ENCODE results near the gene MED10. TPM values are rescaled to one million over a fixed set of nuclear protein-coding genes. Genes with fewer than 3 reads are reported as not detected.

Gene MED10
- polyA plus RNA-seq, 1 of the 3 experiments (the other 2 are of a cell fraction), result 75.9 TPM

DNA sequence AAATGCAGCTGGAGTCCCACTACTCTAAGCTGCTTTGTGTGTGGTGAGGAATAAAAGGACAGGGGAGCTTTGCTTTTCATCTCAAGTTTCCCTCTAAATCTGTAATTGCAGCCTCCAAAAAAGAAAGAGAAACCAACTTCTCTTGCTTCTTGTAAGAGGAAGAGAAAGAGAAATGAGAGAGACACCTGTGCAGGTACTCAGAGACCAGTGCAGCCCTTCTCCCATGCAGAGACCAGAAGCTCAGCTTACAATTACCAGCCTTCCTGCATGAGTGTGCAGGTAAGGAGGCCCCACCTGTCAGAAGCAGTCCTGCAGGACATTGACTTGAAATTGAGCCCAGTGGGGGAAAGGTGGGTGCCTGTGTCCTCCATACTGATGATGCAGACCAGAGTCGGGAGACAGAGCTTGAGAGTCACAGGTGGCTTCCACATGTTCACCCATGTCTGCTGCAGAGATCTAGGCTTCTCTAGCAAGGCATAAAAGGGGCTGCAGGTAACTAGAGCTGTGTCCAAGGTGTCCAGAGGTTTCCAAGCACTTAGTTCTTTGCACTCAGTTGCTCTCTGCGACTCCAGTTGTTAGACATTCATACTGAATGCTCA lies 15.3 kb upstream of the MED10 start:
- no peak overlapping the region for H3K4me2 ChIP-seq
- no peaks in the 10 kb centered on the region for H3K9me2 ChIP-seq
- H3K4me3 ChIP-seq (ENCODE audit: low read depth in 2 of 2, low read length in 1 of 2), result no peak overlapping the region
- H3K9ac ChIP-seq, result no peak overlapping the region
- 44% methylated on average over 1 of the region's 2 CpGs for WGBS (ENCODE audit: low lambda C conversion rate)
- no peaks in the 10 kb centered on the region; the same call in 1 of the 2 replicates for H3K27me3 ChIP-seq (ENCODE audit: insufficient read depth)
- no peak for DNase-seq
- no peaks in the 10 kb centered on the region for H4K20me1 ChIP-seq (ENCODE audit: insufficient read depth)
- H3K9me3 ChIP-seq, result no peaks in the 10 kb centered on the region
- no peaks in the 10 kb centered on the region; a peak in 1 of 4 replicates for H3K4me1 ChIP-seq (ENCODE audit: control insufficient read depth in 1 of 2, insufficient read depth in 2 of 2, low read depth in 1 of 2, low read length in 1 of 2)
- H2AFZ ChIP-seq (ENCODE audit: low read depth), result no peak overlapping the region
- no peak for TF ChIP-seq TCF12 (IDR thresholded peaks at IDR 0.05)
- TF ChIP-seq GATA2 (CRISPR knock-in tag; IDR thresholded peaks at IDR 0.05), result no peak
- TF ChIP-seq, protein P1, sequence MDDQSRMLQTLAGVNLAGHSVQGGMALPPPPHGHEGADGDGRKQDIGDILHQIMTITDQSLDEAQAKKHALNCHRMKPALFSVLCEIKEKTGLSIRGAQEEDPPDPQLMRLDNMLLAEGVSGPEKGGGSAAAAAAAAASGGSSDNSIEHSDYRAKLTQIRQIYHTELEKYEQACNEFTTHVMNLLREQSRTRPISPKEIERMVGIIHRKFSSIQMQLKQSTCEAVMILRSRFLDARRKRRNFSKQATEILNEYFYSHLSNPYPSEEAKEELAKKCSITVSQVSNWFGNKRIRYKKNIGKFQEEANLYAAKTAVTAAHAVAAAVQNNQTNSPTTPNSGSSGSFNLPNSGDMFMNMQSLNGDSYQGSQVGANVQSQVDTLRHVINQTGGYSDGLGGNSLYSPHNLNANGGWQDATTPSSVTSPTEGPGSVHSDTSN (IDR thresholded peaks at IDR 0.05), result no peak
- no peak for TF ChIP-seq POLR2AphosphoS5 (IDR thresholded peaks at IDR 0.05; ENCODE audit: low read depth, low read length)
- TF ChIP-seq TEAD4 (IDR thresholded peaks at IDR 0.05; ENCODE audit: borderline replicate concordance, insufficient read depth), result no peak
- TF ChIP-seq RXRA (IDR thresholded peaks at IDR 0.05; ENCODE audit: borderline replicate concordance, low read depth), result no peak
- no peak for TF ChIP-seq NFIC (IDR thresholded peaks at IDR 0.05; ENCODE audit: borderline replicate concordance)
- TF ChIP-seq SMC3 (IDR thresholded peaks at IDR 0.05; ENCODE audit: low read depth, low read length), result no peak
- TF ChIP-seq EP300 (IDR thresholded peaks at IDR 0.05; ENCODE audit: borderline replicate concordance in 1 of 2, low read depth in 1 of 2, low read length in 1 of 2), result no peak
- TF ChIP-seq FOXJ3 (CRISPR knock-in tag; IDR thresholded peaks at IDR 0.05), result no peak
- TF ChIP-seq, protein P2, sequence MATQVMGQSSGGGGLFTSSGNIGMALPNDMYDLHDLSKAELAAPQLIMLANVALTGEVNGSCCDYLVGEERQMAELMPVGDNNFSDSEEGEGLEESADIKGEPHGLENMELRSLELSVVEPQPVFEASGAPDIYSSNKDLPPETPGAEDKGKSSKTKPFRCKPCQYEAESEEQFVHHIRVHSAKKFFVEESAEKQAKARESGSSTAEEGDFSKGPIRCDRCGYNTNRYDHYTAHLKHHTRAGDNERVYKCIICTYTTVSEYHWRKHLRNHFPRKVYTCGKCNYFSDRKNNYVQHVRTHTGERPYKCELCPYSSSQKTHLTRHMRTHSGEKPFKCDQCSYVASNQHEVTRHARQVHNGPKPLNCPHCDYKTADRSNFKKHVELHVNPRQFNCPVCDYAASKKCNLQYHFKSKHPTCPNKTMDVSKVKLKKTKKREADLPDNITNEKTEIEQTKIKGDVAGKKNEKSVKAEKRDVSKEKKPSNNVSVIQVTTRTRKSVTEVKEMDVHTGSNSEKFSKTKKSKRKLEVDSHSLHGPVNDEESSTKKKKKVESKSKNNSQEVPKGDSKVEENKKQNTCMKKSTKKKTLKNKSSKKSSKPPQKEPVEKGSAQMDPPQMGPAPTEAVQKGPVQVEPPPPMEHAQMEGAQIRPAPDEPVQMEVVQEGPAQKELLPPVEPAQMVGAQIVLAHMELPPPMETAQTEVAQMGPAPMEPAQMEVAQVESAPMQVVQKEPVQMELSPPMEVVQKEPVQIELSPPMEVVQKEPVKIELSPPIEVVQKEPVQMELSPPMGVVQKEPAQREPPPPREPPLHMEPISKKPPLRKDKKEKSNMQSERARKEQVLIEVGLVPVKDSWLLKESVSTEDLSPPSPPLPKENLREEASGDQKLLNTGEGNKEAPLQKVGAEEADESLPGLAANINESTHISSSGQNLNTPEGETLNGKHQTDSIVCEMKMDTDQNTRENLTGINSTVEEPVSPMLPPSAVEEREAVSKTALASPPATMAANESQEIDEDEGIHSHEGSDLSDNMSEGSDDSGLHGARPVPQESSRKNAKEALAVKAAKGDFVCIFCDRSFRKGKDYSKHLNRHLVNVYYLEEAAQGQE (IDR thresholded peaks at IDR 0.05; ENCODE audit: low read depth, low read length), result no peak
- TF ChIP-seq RFX5 (IDR thresholded peaks at IDR 0.05; ENCODE audit: low read length), result no peak
- TF ChIP-seq, protein P3, sequence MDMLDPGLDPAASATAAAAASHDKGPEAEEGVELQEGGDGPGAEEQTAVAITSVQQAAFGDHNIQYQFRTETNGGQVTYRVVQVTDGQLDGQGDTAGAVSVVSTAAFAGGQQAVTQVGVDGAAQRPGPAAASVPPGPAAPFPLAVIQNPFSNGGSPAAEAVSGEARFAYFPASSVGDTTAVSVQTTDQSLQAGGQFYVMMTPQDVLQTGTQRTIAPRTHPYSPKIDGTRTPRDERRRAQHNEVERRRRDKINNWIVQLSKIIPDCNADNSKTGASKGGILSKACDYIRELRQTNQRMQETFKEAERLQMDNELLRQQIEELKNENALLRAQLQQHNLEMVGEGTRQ (IDR thresholded peaks at IDR 0.05; ENCODE audit: borderline replicate concordance, low read depth, low read length), result no peak
- H3K79me2 ChIP-seq (ENCODE audit: insufficient read depth), result no peaks in the 10 kb centered on the region
- H3F3A ChIP-seq (replicated peaks; ENCODE audit: insufficient read depth), result no peaks in the 10 kb centered on the region
- no peaks in the 10 kb centered on the region for H3K36me3 ChIP-seq (replicated peaks in 1 of 2; ENCODE audit: control insufficient read depth in 1 of 2, insufficient read depth in 2 of 2, low read length in 1 of 2)
- ChIA-PET POLR2A (no interaction called here), CTCF (interaction anchor here (1.0 to 1.1 kb wide), 2 partner anchors 117 to 898 kb away, joined by 4 read pairs; no protein-coding TSS in a partner anchor)
- H3K27ac ChIP-seq (ENCODE audit: low read depth in 2 of 2, low read length in 1 of 2), result no peak overlapping the region

All from SK-N-SH (cell line).